ENCODE measurements around the gene HES3.
A peak's percentile ranks its signal among the peaks of the same experiment; 100 is the strongest.

HES3 gene

GRCh38 chr1:6220236-6220635, 23.7 kb upstream of the HES3 start:
- DNase-seq = no peak

GRCh38 chr1:6221210-6221784, 22.7 kb upstream of the HES3 start:
- DNase-seq = no peak

DNA sequence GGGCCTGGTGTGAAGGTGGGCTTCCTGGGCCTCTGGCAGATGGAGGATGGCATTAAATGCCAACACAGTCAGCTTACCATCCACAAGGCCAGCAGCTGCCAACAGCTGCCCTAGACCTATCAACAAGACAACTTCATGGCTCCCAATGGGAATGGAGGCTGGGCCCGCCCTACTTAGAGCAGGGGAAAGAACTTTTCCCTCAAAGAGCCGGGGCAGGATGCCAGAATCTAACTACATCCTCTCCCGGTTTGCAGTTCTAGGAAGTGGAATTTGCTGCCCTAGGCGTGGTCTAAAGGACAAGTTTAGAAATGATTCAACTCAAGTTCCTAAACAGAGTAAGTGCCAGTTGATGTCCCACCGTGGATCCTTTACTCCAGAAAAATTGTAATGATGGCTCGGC, 21.3 kb upstream of the HES3 start:
- DNase-seq = no peak

DNA sequence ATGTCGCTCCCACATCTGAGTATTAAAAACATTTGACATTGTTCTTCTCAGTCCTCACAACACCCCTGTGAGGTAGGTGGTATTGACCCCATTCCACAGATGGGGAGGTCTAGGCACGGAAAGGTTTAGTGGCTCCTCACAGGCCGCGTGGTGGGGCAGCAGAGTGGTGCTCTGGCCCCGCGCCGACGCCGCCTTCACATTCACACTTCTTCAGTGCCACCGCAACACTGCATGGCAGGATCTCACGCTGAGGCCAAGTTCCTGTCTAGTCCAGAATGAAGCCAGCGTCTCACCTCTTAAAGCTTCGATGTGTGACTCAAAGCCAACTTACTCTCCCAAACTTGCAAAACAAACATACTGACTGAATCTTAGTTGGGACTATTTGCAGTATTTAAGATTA, 20.4 kb upstream of the HES3 start:
- no peak for DNase-seq

DNA sequence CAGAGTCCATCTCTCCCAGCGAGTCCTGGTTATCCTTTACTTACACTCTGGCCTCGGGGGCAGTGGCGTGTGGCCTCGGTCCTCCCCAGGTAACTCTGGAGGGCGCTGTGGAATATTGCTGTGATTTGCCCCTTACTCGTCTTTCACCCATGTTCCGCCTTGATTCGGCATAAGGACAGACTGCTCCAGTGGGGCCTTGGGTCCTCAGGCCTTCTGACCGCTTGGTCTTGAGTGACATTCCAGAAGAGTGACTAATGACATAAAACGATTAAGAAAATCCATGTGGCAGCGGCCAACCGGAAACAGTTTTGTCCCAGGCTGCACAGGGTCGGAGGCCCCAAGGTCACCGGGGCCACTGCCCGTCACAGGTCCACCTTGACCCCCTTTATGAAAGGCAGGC, 19.3 kb upstream of the HES3 start:
- no peak for DNase-seq

- no peak for DNase-seq
Observed at GRCh38 chr1:6225651-6226050, 18.3 kb upstream of the HES3 start.

- no peak for DNase-seq
Observed at GRCh38 chr1:6233376-6233775, 10.6 kb upstream of the HES3 start.

DNA sequence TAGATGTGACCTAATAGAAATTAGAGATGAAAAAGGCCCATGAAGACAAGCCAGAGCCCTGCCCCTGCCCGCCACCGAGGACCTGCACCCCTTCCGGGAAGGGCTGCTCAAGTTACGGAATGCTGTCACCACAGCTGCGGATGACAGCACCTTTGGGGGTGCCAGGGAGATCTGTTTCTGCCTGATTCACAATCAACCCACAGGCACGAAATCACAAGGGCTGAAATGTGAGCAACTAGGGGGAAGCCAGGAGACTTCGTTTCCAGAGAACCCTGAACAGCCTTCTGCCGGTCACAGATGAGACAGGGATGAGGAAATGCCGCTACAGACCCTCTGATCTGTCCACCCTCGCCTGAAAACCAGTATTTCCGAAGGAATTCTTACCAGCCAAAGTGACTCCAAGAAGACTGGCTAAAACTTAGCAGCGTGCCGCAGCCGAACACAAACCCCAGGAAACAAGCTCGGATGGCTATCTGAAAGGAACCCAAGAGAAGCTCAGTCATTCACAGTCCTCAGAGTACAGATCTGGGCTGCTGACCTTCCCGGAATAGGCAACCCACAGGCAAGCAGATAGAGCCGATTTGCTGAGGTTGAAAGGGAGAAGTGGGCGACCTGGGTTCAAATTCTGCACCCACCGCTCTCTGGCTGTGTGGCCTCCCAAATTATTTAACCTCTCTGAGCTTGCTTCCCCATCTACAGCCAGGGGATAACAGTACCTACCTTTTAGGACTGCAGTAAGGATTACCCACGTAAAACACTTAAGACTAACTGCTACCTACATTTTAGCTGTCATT, 9.3 kb upstream of the HES3 start:
- no peak for DNase-seq

DNA sequence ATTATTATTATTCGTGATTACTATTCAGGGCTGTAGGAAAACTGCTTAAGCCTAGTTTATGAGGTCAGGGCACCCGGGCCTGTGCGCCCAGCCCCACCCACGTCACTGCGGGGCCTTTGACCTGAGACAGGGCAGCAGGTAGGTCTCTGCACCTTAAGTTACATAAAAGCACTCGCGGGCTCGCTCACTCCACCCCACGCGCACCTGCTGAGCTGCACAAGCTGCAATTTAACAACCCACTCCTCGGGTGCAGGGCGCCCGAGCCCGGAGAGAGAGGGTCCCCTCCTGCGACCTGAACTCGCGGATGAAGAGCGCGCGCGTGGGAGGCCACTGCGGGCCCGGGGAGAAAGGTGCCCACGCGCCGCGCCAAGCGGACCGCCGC, 8.7 kb upstream of the HES3 start:
- no peak for DNase-seq

DNA sequence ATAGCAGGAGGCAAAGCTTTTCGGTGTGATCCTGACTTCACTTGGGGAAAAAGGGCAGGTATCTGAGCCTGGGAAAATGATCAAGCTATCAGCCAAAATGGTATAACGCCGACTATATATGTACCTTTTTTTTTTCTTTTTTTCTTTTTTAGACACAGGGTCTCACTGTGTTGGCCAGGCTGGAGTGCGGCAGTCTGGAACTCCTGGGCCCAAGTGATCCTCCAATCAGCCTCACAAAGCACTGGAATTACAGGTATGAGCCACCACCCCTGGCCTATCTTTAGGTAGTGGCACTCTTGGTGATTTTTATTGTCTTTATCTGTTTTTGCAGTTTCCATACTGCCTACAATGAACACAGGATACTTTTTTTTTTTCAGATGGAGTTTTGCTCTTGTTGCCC, 6.9 kb upstream of the HES3 start:
- DNase-seq = no peak

- DNase-seq = no peak
Observed at GRCh38 chr1:6239213-6239752, 4.7 kb upstream of the HES3 start.

DNA sequence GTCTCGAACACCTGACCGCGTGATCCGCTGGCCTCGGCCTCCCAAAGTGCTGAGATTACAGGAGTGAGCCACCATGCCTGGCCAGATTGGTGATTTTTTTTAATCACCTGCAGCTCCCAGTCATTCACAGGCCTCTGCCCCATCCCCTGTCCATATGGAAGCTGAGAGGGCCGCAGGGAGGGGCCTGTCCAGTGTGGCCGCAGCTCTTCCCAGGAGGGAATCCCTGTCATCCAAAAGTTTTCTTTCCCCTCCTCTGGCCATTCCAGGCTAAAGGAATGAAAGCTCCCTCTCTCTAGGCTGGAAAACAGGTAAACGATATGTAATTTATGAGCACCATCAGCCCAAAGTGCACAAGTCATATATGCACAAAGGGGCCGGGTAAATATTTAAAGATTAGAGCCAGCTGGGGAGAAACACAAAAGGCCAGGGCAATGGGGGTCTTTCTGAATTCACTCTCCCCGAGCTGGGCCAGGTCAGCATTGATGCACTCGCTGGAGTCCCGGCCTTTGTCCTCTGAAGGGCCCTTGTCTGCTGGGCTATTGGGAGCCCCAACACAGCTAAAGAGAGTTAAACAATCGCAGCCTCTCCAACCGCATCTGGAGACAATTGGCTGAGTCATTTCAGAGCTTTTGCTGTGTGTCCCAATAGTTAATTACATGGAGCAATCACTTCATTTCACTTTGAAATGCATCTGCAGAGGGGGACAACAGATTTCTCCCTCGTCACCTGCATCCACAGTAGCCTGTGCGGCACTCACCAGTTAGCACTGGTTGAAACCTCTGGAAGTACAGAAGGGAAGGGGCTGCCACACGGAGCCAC, 3.8 kb upstream of the HES3 start:
- no peak for DNase-seq

DNA sequence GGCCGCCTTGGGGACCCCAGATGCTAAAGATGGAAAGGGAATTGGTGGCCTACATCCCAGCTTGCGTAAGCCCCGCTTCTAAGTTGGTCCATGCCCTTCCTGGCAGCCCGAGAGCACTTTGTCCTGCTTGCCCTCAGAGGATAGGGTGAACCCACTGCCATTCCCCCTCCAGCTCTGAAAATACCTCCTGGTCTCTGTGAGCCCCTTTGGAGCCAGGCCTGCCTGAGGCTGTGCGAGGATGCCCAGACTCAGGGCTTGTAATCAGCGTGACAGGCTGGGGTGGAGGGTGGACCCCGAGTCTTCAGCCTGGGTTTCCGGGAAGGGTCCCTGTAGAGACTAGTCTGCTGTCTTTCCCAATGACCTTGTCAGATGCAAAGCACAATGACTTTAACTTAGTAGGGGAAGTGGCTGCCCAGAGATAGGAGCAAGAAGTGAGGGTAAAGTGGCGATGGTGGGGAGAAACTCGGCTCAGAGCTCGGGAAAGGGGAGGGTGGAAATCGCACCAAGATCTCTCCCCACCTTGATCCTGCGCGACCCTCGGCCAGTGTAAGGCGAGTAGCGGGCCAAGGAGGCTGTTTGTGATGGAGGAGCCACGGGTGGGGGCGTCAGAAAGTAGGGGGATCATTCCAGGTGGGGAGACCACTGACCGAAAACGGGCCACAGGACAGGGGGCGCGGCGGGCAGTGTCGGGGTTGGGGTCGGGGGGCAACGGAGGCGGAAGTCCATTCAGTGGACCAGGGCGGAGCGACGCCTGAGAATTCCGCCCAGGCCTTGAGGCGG, 2.7 kb upstream of the HES3 start:
- no peak for DNase-seq

GRCh38 chr1:6241887-6242740, 1.9 kb upstream of the HES3 start:
- no peak for DNase-seq

DNA sequence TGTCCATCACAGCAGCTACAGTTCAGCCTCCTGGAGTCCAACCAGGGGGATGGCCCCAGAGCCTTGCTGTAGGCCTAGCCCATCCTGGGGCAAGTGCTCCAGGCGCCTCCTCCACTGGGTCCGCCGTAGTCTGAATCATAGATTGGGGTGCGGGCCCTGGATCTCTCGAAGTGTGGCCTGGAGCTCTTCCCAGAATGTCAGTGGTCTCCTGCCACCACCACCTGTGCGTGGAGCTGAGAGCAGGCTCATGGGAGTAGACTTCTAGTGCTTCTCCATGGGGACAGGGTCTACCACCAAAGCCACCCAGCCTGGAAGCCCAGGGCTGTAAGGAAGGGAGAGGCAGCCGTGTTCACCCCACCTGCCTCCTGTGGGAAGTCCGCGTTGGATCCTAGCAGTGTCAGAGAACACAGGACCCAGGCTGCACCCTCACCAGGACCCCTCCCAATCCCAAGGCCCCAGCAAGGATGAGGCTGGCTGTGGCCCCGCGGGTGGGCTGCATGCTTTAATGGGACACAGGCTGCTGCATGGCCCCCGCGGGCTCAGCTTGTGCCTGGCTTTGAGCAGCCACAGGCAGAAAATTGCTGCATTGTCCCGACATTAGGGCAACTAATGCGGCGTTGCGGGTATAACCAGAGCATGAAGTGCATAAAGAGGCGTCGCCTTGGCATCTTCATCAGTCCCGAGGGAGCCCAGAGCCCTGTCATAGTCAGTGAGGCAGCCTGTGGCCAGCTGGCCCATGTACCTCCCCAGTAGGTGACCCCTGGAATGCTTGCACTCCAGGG, 735 bp upstream of the HES3 start:
- no peak for DNase-seq

GRCh38 chr1:6244401-6245049, 546 bp downstream of the HES3 start:
- DNase-seq = no peak

DNA sequence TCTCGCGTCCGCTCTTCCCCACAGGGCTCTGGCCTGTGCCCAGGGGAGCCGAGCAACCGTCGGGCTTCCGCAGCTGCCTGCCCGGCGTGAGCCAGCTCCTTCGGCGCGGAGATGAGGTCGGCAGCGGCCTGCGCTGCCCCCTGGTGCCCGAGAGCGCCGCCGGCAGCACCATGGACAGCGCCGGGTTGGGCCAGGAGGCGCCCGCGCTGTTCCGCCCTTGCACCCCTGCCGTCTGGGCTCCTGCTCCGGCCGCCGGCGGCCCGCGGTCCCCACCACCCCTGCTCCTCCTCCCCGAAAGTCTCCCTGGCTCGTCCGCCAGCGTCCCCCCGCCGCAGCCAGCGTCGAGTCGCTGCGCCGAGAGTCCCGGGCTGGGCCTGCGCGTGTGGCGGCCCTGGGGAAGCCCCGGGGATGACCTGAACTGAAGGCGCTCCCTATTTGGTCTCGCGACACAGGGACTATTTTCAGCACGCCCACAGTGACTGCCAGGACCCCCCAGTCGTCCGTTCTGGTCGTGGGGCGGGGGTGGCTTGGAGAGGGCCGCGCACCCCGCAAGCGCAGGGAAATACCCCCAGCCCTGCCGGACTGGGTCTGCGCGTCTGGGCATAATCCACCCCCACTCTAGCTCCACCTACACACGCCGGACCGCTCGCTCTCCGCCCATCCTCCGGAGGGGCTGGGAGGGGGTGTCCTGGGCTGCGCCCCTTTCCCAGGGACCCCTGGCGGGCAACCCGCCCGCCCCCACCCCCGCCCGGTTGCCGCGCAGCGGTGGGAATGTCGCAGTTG, 1.3 kb downstream of the HES3 start:
- DNase-seq = peak; percentile 71 to 84

DNA sequence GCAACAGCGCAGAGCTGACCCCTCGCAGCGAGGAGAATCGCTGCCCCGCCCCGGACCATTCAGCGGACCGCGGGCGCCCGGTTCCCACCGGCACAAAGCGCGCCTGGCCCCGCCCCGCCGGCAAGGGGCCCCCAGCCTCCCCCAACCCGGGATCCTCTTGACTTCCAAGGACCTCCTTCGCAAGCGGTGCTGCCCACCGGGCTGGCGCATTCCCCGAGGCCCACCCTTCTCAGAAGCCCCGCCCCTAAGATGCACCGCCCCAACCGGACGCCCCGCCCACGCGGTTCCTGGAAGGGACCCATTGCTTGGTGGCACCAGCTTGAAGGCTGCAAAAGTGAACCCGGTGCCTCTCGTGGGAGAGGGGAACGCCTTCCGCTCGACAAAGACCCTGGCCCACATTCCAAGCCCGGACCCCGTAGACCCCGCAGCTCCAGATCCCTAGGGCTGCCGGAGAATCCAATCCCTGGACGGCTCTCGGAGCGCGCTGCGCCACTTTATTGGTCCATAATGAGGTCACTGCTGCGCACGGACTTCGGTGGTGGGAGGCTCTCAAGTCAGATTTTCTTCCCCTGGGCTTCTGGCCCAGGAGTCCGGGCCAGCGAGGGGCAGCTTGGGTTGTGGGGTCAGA, 2.0 kb downstream of the HES3 start:
- peak; percentile 28 to 53 for DNase-seq

Data from CD4-positive, alpha-beta T cell treated with Interferon alpha-2 for 1 hour (primary cell).